GM21825 (cell line): ENCODE results near the gene LDLRAD4.
A peak's percentile ranks its signal among the peaks of the same experiment; 100 is the strongest.

Source experiments
- ATAC-seq: cut with Tn5 transposase; IDR thresholded peaks from one replicate; pipeline ENCODE4 v1.9.1; 2021; ENCODE audit warnings: mild to moderate bottlenecking, moderate library complexity; ENCODE audit not compliant: unreplicated experiment

LDLRAD4 gene

GRCh38 chr18:13555865-13556264 lies 337.3 kb downstream of the LDLRAD4 start:
- ATAC-seq = no peak

- ATAC-seq = no peak
Observed at GRCh38 chr18:13556502-13556901, 337.9 kb downstream of the LDLRAD4 start.

GRCh38 chr18:13558124-13558523 lies 339.6 kb downstream of the LDLRAD4 start:
- no peak for ATAC-seq

GRCh38 chr18:13558790-13559189 lies 340.2 kb downstream of the LDLRAD4 start:
- no peak for ATAC-seq

- no peak for ATAC-seq
Observed at GRCh38 chr18:13559754-13560153, 341.2 kb downstream of the LDLRAD4 start.

GRCh38 chr18:13560306-13560705 lies 341.7 kb downstream of the LDLRAD4 start:
- no peak for ATAC-seq

GRCh38 chr18:13562494-13563029 lies 344.0 kb downstream of the LDLRAD4 start:
- peak; percentile 51 for ATAC-seq

GRCh38 chr18:13563390-13563805 lies 344.8 kb downstream of the LDLRAD4 start:
- no peak for ATAC-seq

GRCh38 chr18:13564579-13564978 lies 346.0 kb downstream of the LDLRAD4 start:
- no peak for ATAC-seq

GRCh38 chr18:13565228-13565627 lies 346.7 kb downstream of the LDLRAD4 start:
- ATAC-seq = no peak

- peak; percentile 44 for ATAC-seq
Observed at GRCh38 chr18:13566941-13567746, 348.6 kb downstream of the LDLRAD4 start.

GRCh38 chr18:13568443-13569392 lies 350.2 kb downstream of the LDLRAD4 start:
- peak; percentile 55 for ATAC-seq

- ATAC-seq = no peak
Observed at GRCh38 chr18:13570216-13570615, 351.7 kb downstream of the LDLRAD4 start.

GRCh38 chr18:13570856-13571495 lies 352.4 kb downstream of the LDLRAD4 start:
- no peak for ATAC-seq

- no peak for ATAC-seq
Observed at GRCh38 chr18:13572148-13572547, 353.6 kb downstream of the LDLRAD4 start.

GRCh38 chr18:13572721-13573120 lies 354.2 kb downstream of the LDLRAD4 start:
- no peak for ATAC-seq

GRCh38 chr18:13573750-13574149 lies 355.2 kb downstream of the LDLRAD4 start:
- no peak for ATAC-seq

GRCh38 chr18:13574355-13574754 lies 355.8 kb downstream of the LDLRAD4 start:
- no peak for ATAC-seq

GRCh38 chr18:13574761-13575160 lies 356.2 kb downstream of the LDLRAD4 start:
- ATAC-seq = no peak

- ATAC-seq = peak; percentile 16
Observed at GRCh38 chr18:13576598-13576997, 358.0 kb downstream of the LDLRAD4 start.
